SKM-1 (cell line): ENCODE results near the gene CCND1.
A peak's percentile ranks its signal among the peaks of the same experiment; 100 is the strongest.

ENCODE experiments used
- DNase-seq: peaks from one replicate; lab custom pipeline; 2025; ENCODE audit not compliant: unreplicated experiment; lab: John Stamatoyannopoulos, UW

The CCND1 gene

DNA sequence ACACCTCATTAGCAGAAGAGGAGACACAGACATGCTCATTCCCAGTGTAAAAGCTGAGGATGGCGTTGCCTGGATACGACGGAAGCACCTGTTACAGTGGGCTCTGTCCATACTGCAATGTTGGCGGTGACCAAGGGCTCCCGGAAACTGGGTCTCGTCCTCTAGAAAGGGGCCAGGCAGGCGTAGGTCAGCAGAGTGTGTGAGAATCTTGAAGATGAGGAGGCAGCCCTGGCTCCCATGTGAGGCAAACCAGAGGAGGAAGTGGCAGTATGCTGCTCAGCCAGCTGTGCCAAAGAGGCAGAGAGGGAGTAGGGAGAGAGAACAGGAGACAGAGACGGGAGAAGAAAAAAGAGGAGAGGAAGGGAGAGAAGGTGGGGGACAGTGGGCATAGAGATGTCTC lies 23.9 kb downstream of the CCND1 start:
- no peak for DNase-seq

DNA sequence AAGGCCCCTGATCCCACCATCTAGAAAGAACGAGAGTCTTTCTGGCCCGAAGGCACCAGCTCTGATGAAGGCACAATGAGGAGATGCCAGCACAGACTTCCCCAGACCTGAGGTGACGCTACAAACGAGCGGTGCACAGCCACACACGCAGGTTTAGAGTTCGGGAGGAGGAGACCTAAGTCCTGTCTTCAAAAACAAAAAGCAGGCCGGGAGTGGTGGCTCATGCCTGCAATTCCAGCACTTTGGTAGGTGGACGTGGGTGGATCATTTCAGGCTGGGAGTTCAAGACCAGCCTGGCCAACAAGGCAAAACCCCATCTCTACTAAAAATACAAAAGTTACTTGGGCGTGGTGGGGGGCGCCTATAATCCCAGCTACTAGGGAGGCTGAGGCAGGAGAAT lies 24.7 kb downstream of the CCND1 start:
- no peak for DNase-seq

GRCh38 chr11:69666261-69666660 lies 25.3 kb downstream of the CCND1 start:
- no peak for DNase-seq

DNA sequence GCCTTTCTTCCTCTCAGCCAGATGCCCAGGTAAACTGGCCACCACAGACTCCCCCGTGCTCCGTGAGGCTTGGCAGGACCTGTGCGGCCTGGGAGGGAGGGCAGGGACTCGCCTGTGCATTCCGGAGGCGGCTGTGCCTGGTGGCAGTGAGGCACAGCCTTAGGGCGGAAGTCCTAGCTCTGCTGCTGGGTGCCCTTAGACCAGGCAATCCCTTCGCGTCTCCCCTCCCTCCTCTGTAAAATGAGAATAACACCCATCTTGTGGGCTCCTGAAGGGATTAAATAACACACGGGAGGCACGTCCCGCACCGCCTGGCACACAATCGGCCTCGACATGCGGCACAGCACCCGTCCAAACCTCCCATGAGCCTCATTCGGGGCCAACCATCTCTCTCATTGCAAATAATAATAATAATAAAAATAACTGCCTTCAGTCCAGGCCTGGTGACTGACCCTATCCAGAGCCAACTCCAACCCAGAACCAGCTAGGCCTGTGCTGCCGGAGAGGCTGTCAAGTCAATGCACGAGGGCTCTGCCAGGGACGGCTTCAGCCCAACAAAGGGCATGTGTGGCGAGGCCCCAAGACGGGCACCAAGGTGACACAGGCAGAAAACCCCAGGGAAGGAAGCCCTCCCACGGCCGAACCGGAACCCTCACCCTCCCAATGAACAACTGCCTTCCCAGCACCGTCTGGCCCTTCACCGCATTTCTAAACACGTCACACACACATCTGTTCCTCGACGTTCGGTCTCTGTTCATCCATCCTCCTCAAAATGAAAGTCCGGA lies 26.0 kb downstream of the CCND1 start:
- no peak for DNase-seq

DNA sequence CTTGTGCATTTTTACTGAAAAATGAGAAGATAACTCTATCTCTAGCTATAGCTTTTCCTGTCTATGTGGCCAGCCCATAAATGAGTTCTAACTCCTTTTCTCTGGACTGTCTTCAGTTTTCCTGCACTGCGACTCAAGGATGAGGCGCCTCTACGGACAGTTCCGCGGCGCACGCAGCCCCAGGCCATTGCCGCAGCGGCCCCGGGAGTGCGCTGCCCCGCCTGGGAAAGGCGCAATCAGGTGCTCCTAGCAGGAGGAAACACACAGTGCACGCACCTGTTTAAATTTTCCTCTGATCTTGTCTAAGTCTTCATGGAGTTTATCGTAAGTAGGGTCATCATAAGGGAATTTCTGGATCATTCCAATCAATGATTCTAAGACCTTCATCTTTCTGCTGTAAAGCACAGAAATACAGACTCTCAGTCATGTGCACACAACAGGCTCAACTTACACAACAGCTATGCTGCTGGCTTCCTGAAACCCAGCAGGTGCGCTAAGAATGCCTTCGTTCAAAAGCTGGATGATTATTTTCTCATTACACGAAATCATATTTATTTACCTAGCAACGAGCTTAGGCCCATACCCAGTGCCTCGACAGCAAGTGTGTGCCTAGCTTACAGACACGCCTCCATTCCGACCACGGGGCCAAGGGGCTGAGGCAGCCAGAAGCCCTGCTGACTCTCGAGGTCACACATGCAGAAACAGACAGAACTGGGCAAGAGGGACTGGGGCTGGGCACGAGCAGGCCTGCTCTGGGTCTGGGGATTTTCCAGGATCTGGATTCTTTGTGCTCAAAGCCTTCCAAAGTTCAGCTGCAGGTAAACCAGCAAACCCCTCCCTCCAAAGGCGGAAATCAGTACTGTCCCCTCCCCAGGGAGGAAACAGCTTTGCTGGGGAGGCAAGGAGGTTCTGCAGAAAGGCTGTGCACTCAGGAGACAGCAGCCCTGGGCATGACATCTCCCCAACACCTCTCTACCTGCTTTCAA lies 27.0 kb downstream of the CCND1 start:
- DNase-seq = no peak

- DNase-seq = no peak
Measured at GRCh38 chr11:69669486-69669885, 28.5 kb downstream of the CCND1 start.

DNA sequence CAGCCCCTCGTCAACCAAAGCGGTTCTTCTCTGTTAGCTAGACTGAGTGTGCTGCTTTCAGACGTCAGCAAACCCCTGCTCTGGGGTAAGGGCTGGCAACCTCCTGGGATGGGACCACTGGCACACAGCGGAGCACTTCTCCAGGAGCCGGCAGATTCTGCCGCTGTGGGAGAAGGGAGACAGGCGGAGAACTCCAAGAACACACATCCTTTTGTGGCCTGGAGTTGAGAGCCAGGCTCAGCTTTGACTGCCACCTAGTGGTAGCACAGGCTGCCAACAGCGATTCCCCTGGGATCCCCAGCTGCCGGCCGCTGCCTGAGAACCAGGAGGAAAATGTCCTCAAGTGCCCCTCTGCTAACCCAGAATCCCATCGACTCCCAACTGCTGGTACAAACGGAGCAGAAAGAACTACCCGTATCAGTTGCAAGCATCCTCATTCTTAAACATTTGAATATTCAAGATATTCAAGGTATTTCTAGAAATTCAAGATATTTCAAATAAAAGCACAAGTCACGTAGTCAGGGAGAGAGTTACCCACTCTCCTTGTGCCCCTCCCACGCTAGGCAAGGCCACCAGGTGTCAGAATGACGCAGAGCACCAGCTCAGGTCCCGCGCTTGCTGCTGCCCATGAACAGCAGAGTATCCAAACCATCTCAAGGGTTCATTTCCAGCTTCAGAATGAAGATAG lies 29.3 kb downstream of the CCND1 start:
- peak; percentile 50 for DNase-seq

DNA sequence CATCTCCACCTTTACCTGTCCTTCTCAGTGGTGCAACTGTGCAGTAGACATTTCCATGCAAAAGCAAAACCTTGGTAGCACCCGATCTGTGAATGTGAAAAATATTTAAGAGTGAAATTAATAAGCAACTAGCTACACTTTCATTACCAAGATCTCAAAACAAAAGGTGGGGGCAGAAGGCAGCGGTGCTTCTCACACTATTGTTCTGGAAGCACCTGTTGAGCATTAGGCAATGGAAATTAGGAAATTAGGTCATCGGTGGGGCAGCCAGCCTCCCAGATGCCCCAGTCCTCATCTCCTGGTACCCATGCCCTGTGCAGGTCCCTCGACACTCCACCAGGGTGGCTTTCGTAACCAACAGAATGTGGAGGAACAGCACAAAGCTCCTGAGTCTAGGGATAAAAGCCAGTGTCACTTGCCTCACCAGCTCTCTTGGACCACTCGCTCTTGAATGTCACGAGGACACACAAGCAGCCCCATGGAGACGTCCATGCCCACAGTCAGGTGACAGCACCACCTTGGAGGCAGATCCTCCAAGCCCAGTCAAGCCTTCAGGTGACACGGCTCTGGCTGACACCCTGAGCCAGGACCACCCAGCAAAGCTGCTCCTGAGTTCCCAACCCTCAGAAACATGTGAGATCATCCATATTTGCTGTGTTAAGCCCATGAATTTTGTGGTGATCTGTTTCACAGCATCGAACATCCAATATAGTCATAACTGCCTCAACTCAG lies 30.9 kb downstream of the CCND1 start:
- DNase-seq = no peak

GRCh38 chr11:69674267-69674885 lies 33.4 kb downstream of the CCND1 start:
- no peak for DNase-seq

GRCh38 chr11:69674886-69675714 lies 34.1 kb downstream of the CCND1 start, which contains the start of gene LTO1:
Gene LTO1, minus strand, starts transcription at chr11:69675353. Its CDS starts 114 bp downstream, at chr11:69675239.
- DNase-seq = peak; percentile 86

GRCh38 chr11:69677749-69678148 lies 36.8 kb downstream of the CCND1 start:
- no peak for DNase-seq

- DNase-seq = no peak
Measured at GRCh38 chr11:69680688-69681087, 39.7 kb downstream of the CCND1 start.

- no peak for DNase-seq
Measured at GRCh38 chr11:69682221-69682620, 41.3 kb downstream of the CCND1 start.

DNA sequence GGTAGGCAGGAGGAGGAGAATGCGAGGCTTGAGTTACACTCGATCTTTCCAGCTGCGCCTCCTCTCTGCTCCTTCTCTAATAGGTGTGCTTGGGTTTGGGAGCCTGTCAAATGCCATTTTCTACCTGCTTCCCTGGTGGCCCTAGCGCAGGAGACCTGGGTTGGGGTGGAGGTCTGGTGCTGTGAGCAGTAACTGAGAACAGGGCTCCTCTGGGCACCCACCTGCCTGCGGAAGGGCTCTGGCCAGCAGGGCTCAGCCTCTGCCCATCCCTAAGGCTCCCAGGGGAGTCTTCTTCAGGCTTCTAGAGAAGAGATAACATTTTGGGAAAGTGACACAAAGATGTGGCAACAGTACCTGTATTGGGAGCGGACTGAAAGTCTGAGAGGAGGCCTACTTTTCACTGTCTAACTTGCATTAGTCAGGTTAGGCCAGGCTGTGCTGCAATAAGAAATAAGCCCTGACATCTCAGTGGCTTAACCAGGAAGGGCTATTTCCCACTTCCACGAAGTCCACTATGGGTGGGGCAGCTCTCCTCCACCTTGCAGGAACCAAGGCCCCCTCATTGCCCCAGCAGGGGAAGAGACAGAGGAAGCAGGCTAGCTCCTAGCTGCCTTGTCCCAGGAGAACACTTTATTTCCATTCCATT lies 41.8 kb downstream of the CCND1 start:
- DNase-seq = no peak

- DNase-seq = no peak
Measured at GRCh38 chr11:69683764-69684333, 42.9 kb downstream of the CCND1 start.

DNA sequence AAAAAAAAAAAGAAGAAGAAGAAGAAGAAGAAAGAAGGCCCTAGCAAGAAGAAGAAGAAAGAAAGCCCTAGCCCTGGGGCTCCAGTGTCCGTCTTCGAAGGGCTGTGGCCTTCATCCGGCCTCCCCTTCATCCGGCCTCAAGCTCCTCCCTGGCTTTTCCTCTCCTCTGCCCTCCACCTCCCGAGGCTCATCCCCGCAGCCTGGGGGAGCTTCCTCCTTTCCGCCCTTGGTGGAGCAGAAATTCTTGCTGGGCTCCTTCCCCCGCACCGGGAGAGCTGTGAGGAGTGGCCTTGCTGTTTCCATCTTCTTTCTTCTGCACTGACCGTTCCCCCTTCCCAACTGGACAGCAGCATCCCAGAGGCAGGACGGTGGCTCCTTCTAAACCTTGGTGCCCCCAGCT lies 43.7 kb downstream of the CCND1 start:
- no peak for DNase-seq

GRCh38 chr11:69685348-69685747 lies 44.4 kb downstream of the CCND1 start:
- no peak for DNase-seq

GRCh38 chr11:69686452-69686851 lies 45.5 kb downstream of the CCND1 start:
- no peak for DNase-seq
